Right lobe of liver (tissue), 6 donors: ENCODE measurements around the gene PRM1. TPM values are rescaled to one million over a fixed set of nuclear protein-coding genes. Genes with fewer than 3 reads are reported as not detected.

Source experiments
- ATAC-seq, 4 donors: fragments of 200-7000 bp; cut with Tn5 transposase; one replicate each; pipeline ENCODE4 v1.9.1; 2020; ENCODE audit warnings: mild to moderate bottlenecking in 4 of 4, moderate library complexity in 4 of 4
- DNase-seq, 3 donors: peaks; one replicate each; pipeline ENCODE4 v3.0.0-alpha.2; 2020
- H3K27ac ChIP-seq, 3 donors: fragments of 200-600 bp; one replicate each; pipeline ENCODE4 v1.8.0; 2022
- H3K27me3 ChIP-seq, 2 donors: fragments of 200-600 bp; one replicate each; pipeline ENCODE4 v1.8.0; 2022
- H3K36me3 ChIP-seq, 4 donors: fragments of 200-600 bp; sonication (generic) in 1 of 4; one replicate each; pipeline versions ENCODE4 v1.5.1 to v1.8.0; 2017 to 2022; ENCODE audit warnings: control low read depth in 1 of 4
- H3K4me1 ChIP-seq, 4 donors: fragments of 200-600 bp; sonication (generic) in 1 of 4; one replicate each; pipeline versions ENCODE4 v1.5.1 to v1.8.0; 2017 to 2022; ENCODE audit warnings: control low read depth in 1 of 4
- H3K4me3 ChIP-seq, 3 donors: fragments of 200-600 bp; one replicate each; pipeline ENCODE4 v1.8.0; 2022
- H3K9me3 ChIP-seq, 4 donors: fragments of 200-600 bp; sonication (generic) in 1 of 4; one replicate each; pipeline versions ENCODE4 v1.5.1 to v1.8.0; 2017 to 2022; ENCODE audit warnings: control low read depth in 1 of 4
- POLR2A ChIP-seq: fragments of 450-650 bp; IDR thresholded peaks from one replicate; pipeline ENCODE4 v1.6.1; 2017; ENCODE audit warnings: antibody characterized with exemption, mild to moderate bottlenecking
- WGBS: methylation state at CpG from one replicate; pipeline ENCODE4 v1.1.6; 2018; ENCODE audit warnings: low coverage, low lambda C conversion rate; ENCODE audit not compliant: insufficient coverage; ENCODE audit errors: missing lambda C conversion rate; 5-methylcytosine and 5-hydroxymethylcytosine counted together
- intact Hi-C, 2 donors: fragments of 100-400 bp; cut with DNase I; formaldehyde crosslinking; loops; one replicate each; pipeline versions ENCODE4 v1.11.2 to v1.14.1; 2022
- total RNA-seq, 6 experiments: library from RNA; depleted of rRNA in 2 of 6; stranded (reverse); fragments of >200 nt in 2 of 6; fragmentation: NEBNext Ultra II Directional in 3 of 6; extraction: Animal tissue kit (Norgen Biotek cat#: 25700) in 3 of 6; gene quantifications; one replicate each; pipeline versions ENCODE4 v1.1.0 to v1.2.4, GENCODE V29; 2016 to 2023
- TF ChIP-seq, protein P1 (sequence below), 4 donors: fragments of 200-600 bp in 3 of 4; fragments of 450-650 bp in 1 of 4; IDR thresholded peaks; one replicate each; pipeline versions ENCODE4 v1.5.1 to v1.8.0; 2016 to 2022; ENCODE audit warnings: antibody characterized with exemption in 4 of 4, mild to moderate bottlenecking in 2 of 4
- donor health status: DM: no; HTN: yes; CAD: no.
- donor health status: DM: no; HTN: no; CAD: no.
- donor health status: DM: no; HTN: no; CAD: no.
- donor health status: DM: no; HTN: yes; CAD: no.
- donor health status: DM: no; HTN: yes; CAD: no.

The PRM1 gene
- total RNA-seq, 6 experiments from 2014 or later, result not detected

DNA sequence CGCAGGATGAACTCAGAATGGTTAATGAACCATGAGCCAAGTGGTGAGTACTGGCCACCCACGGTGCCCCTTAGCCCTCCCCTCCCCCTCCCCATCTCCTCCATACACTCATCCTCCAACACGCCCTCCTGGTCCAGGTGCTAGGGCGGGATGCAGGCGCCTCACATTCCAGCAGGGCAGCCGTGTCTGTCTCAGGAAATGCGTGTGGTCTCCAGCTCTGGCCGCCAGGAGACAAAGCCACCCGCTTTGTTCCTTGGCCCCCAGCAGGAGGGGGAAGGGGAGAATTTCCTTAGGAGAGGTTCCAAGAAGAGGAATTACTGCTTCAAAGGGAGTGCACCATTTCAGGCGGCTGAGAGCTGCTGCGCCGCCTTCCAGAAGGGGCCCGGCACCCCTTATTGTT, 34.4 kb upstream of the PRM1 start:
- 50% methylated on average over 6 of the region's 13 CpGs for WGBS
- H3K36me3 ChIP-seq, result no peaks in the 10 kb centered on the region
- no peak for ATAC-seq
- no peak for DNase-seq
- no peaks in the 10 kb centered on the region for H3K9me3 ChIP-seq
- TF ChIP-seq POLR2A, result no peak
- TF ChIP-seq, protein P1, sequence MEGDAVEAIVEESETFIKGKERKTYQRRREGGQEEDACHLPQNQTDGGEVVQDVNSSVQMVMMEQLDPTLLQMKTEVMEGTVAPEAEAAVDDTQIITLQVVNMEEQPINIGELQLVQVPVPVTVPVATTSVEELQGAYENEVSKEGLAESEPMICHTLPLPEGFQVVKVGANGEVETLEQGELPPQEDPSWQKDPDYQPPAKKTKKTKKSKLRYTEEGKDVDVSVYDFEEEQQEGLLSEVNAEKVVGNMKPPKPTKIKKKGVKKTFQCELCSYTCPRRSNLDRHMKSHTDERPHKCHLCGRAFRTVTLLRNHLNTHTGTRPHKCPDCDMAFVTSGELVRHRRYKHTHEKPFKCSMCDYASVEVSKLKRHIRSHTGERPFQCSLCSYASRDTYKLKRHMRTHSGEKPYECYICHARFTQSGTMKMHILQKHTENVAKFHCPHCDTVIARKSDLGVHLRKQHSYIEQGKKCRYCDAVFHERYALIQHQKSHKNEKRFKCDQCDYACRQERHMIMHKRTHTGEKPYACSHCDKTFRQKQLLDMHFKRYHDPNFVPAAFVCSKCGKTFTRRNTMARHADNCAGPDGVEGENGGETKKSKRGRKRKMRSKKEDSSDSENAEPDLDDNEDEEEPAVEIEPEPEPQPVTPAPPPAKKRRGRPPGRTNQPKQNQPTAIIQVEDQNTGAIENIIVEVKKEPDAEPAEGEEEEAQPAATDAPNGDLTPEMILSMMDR (IDR thresholded peaks at IDR 0.05), result no peak
- no peak overlapping the region for H3K27ac ChIP-seq
- intact Hi-C loops, result no loop called here
- no peaks in the 10 kb centered on the region for H3K4me1 ChIP-seq
- H3K4me3 ChIP-seq, result no peak overlapping the region
- no peaks in the 10 kb centered on the region for H3K27me3 ChIP-seq

GRCh38 chr16:11314309-11314894, 33.3 kb upstream of the PRM1 start:
- Histone ChIP-seq H3K4me1 (peaks cover 0 to 5% (median 0%) of the 10 kb centered on the region in 4 donors), H3K9me3 (no peaks in the 10 kb centered on the region), H3K27me3 (no peaks in the 10 kb centered on the region), H3K27ac (no peak overlapping the region), H3K4me3 (no peak overlapping the region), H3K36me3 (no peaks in the 10 kb centered on the region)
- TF ChIP-seq, protein P1 (IDR thresholded peaks at IDR 0.05), result no peak
- TF ChIP-seq POLR2A, result no peak
- DNase-seq, result no peak
- 93% methylated on average over 4 of the region's 8 CpGs for WGBS
- intact Hi-C loops, result no loop called here
- ATAC-seq, result no peak

DNA sequence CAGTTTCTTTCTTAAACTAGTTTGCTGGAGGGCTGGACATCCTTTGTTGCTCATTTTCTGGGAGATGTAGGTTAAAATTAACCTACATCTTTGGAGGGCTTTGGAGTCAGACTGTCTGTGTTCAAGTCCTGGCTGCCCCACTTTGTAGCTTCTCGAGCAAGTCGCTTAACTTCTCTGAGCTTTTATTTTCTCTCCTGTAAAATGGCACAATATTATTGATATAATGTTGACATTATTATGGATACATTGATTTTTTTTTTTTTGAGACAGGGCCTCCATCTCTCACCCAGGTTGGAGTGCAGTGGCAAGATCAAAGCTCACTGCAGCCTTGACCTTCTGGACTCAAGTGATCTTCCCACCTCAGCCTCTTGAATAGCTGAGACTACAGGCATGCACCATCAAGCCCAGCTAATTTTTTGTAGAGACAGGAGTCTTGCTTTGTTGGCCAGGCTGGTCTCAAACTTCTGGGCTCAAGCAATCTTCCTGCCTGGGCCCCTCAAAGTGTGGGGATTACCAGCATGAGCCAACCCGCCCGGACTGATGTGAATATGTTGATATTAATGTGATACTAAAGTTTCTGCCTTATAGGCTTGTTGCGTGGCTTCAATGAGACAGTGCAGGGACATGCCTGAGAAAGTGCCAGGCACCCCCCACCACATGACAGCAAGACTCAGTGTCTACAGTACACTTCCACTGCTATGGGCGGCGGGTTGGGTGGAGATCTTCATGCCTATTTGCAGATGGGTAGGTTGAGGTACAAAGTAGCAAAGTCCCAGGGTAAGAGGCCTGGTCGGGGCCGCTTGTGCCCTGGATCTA, 32.6 kb upstream of the PRM1 start:
- no peak for DNase-seq
- peaks cover 0 to 5% (median 0%) of the 10 kb centered on the region in 4 donors for H3K4me1 ChIP-seq
- H3K36me3 ChIP-seq, result no peaks in the 10 kb centered on the region
- no peak for ATAC-seq
- H3K27ac ChIP-seq, result no peak overlapping the region
- no peaks in the 10 kb centered on the region for H3K9me3 ChIP-seq
- no peak for TF ChIP-seq POLR2A
- TF ChIP-seq, protein P1 (IDR thresholded peaks at IDR 0.05), result no peak
- H3K4me3 ChIP-seq, result no peak overlapping the region
- intact Hi-C loops, result no loop called here
- no peaks in the 10 kb centered on the region for H3K27me3 ChIP-seq
- 97% methylated on average over 9 of the region's 9 CpGs for WGBS

GRCh38 chr16:11312718-11313492, 31.8 kb upstream of the PRM1 start:
- TF ChIP-seq, protein P1 (IDR thresholded peaks at IDR 0.05), result no peak
- no peak for TF ChIP-seq POLR2A
- Histone ChIP-seq H3K4me3 (no peak overlapping the region), H3K4me1 (peaks cover 0 to 5% (median 0%) of the 10 kb centered on the region in 4 donors), H3K9me3 (no peaks in the 10 kb centered on the region), H3K27me3 (no peaks in the 10 kb centered on the region), H3K27ac (no peak overlapping the region), H3K36me3 (no peaks in the 10 kb centered on the region)
- ATAC-seq (peak; percentile 45 to 60 (median 53)), DNase-seq (no peak)
- intact Hi-C loops, result no loop called here
- 78% methylated on average over 8 of the region's 8 CpGs for WGBS
